OCI-LY1 (cell line): Measurements from ENCODE around the gene HLCS.

ENCODE experiments used
- H2AFZ ChIP-seq: fragments of 200-600 bp; sonication (generic), shearing (Covaris generic); 2 replicates; pipeline ENCODE4 v1.6.0; 2014; ENCODE audit warnings: antibody characterized with exemption, mild to moderate bottlenecking, low read length
- H3F3A ChIP-seq: fragments of 200-600 bp; sonication (generic), shearing (Covaris generic); 2 replicates; pipeline ENCODE4 v1.6.0; 2014; ENCODE audit warnings: mild to moderate bottlenecking, antibody characterized with exemption, low read length, moderate library complexity; ENCODE audit not compliant: insufficient read depth
- H3K27ac ChIP-seq: fragments of 200-600 bp; sonication (generic); 2 replicates; pipeline ENCODE4 v1.5.1; 2014; ENCODE audit warnings: low read length, mixed run types, mild to moderate bottlenecking, low read depth; ENCODE audit not compliant: poor library complexity, severe bottlenecking
- H3K27me3 ChIP-seq: fragments of 200-600 bp; sonication (generic); 2 replicates; pipeline ENCODE4 v1.6.0; 2014; ENCODE audit warnings: antibody characterized with exemption, mild to moderate bottlenecking, low read length, moderate library complexity; ENCODE audit not compliant: insufficient read depth
- H3K36me3 ChIP-seq: fragments of 200-600 bp; sonication (generic); 2 replicates; pipeline ENCODE4 v1.6.1; 2014; ENCODE audit warnings: mild to moderate bottlenecking, antibody characterized with exemption, low read length, moderate library complexity, mixed read lengths; ENCODE audit not compliant: insufficient read depth
- H3K4me1 ChIP-seq: fragments of 200-600 bp; sonication (generic); 2 replicates; pipeline ENCODE4 v1.5.1; 2014; ENCODE audit warnings: mild to moderate bottlenecking, low read length, moderate library complexity; ENCODE audit not compliant: insufficient read depth, severe bottlenecking
- H3K4me2 ChIP-seq: fragments of 200-600 bp; sonication (generic), shearing (Covaris generic); 2 replicates; pipeline ENCODE4 v1.6.1; 2014; ENCODE audit warnings: low read length
- H3K4me3 ChIP-seq: fragments of 200-600 bp; sonication (generic); 2 replicates; pipeline ENCODE4 v1.5.1; 2014; ENCODE audit warnings: low read length, low read depth, mild to moderate bottlenecking, mixed read lengths; ENCODE audit not compliant: poor library complexity, severe bottlenecking
- H3K79me2 ChIP-seq: fragments of 200-600 bp; shearing (Covaris generic); 2 replicates; pipeline ENCODE4 v1.6.1; 2016; ENCODE audit warnings: mixed run types, low read length, mixed read lengths; ENCODE audit not compliant: insufficient read depth
- H3K9ac ChIP-seq: fragments of 200-600 bp; sonication (generic), shearing (Covaris generic); 2 replicates; pipeline ENCODE4 v1.6.1; 2014; ENCODE audit warnings: mild to moderate bottlenecking, low read length, mixed read lengths
- H3K9me2 ChIP-seq: fragments of 200-600 bp; sonication (generic), shearing (Covaris generic); 2 replicates; pipeline ENCODE4 v1.6.1; 2014; ENCODE audit warnings: low read depth, mild to moderate bottlenecking, low read length, mixed read lengths
- H3K9me3 ChIP-seq: fragments of 200-600 bp; shearing (Covaris generic); 2 replicates; pipeline ENCODE4 v1.6.1; 2014; ENCODE audit warnings: low read length, mixed read lengths
- H4K20me1 ChIP-seq: fragments of 200-600 bp; sonication (generic), shearing (Covaris generic); 2 replicates; pipeline ENCODE4 v1.6.0; 2016; ENCODE audit warnings: mild to moderate bottlenecking, low read length; ENCODE audit not compliant: insufficient read depth
- EZH2 ChIP-seq: fragments of 200-600 bp; sonication (generic), shearing (Covaris generic); IDR thresholded peaks from 2 replicates; pipeline ENCODE4 v1.8.0; 2017; ENCODE audit warnings: borderline replicate concordance, mixed run types, mild to moderate bottlenecking, antibody characterized with exemption, low read length, moderate library complexity, mixed read lengths
- TF ChIP-seq, protein P1 (sequence below): fragments of 200-600 bp; sonication (generic), shearing (Covaris generic); IDR thresholded peaks from 2 replicates; pipeline ENCODE4 v1.5.1; 2017; ENCODE audit warnings: mild to moderate bottlenecking, antibody characterized with exemption, low read length, moderate library complexity, mixed read lengths

HLCS gene

DNA sequence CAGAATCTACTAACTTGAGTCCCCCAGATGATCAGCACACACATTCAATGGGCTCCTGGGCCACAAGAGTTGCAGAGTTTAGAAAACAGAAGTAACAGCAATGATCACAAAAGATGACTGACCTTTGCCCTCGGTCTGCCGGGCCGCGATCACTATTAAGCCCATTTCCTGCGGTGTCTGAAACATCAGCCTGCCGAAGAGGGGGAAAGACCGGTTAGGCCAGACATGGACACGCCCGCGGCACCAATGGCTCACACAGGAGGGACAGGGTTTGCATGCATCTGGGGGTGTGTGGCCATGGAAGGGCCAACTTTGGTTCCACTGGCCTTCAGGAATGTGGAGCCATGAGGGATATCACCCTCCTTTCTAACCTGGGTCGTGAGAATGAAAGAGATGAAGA lies 199.4 kb downstream of the HLCS start:
- H3K9ac ChIP-seq, result no peak overlapping the region
- H3K4me2 ChIP-seq, result no peak overlapping the region
- H3F3A ChIP-seq, result no peaks in the 10 kb centered on the region
- H2AFZ ChIP-seq, result no peak overlapping the region
- H3K9me3 ChIP-seq, result no peaks in the 10 kb centered on the region
- H3K36me3 ChIP-seq, result no peaks in the 10 kb centered on the region
- no peak overlapping the region for H3K27ac ChIP-seq
- no peaks in the 10 kb centered on the region for H3K27me3 ChIP-seq
- H3K9me2 ChIP-seq, result no peaks in the 10 kb centered on the region
- no peak overlapping the region for H3K4me3 ChIP-seq
- TF ChIP-seq EZH2, result no peak
- TF ChIP-seq, protein P1, sequence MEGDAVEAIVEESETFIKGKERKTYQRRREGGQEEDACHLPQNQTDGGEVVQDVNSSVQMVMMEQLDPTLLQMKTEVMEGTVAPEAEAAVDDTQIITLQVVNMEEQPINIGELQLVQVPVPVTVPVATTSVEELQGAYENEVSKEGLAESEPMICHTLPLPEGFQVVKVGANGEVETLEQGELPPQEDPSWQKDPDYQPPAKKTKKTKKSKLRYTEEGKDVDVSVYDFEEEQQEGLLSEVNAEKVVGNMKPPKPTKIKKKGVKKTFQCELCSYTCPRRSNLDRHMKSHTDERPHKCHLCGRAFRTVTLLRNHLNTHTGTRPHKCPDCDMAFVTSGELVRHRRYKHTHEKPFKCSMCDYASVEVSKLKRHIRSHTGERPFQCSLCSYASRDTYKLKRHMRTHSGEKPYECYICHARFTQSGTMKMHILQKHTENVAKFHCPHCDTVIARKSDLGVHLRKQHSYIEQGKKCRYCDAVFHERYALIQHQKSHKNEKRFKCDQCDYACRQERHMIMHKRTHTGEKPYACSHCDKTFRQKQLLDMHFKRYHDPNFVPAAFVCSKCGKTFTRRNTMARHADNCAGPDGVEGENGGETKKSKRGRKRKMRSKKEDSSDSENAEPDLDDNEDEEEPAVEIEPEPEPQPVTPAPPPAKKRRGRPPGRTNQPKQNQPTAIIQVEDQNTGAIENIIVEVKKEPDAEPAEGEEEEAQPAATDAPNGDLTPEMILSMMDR, result no peak
- H4K20me1 ChIP-seq, result no peaks in the 10 kb centered on the region
- no peaks in the 10 kb centered on the region for H3K79me2 ChIP-seq
- H3K4me1 ChIP-seq, result no peaks in the 10 kb centered on the region

DNA sequence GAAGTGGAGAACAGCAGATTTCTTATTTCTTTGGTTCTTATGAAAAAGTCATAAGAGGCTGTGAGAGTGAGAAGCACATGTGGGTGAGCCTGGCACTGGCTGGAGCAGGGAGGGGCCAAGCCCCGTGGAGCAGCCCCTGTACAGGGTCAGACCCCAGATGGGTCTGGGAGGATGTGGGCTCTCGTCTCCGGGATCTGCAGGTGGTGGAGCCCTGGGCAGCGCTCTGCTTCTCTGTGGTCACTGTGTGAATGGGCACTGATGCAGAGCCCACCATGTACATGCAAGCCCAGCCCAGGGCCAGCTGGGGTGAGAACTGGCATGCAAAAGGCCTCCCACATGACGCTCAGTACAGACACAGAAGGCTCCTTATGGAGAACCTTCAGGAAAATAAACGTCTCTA lies 200.0 kb downstream of the HLCS start:
- H3F3A ChIP-seq, result no peaks in the 10 kb centered on the region
- H3K9ac ChIP-seq, result no peak overlapping the region
- H3K9me2 ChIP-seq, result no peaks in the 10 kb centered on the region
- H3K36me3 ChIP-seq, result no peaks in the 10 kb centered on the region
- no peaks in the 10 kb centered on the region for H3K27me3 ChIP-seq
- no peak overlapping the region for H3K4me3 ChIP-seq
- no peaks in the 10 kb centered on the region for H4K20me1 ChIP-seq
- H3K4me1 ChIP-seq, result no peaks in the 10 kb centered on the region
- H2AFZ ChIP-seq, result no peak overlapping the region
- no peak overlapping the region for H3K27ac ChIP-seq
- no peak overlapping the region for H3K4me2 ChIP-seq
- no peaks in the 10 kb centered on the region for H3K9me3 ChIP-seq
- TF ChIP-seq EZH2, result no peak
- TF ChIP-seq, protein P1, result no peak
- H3K79me2 ChIP-seq, result no peaks in the 10 kb centered on the region

DNA sequence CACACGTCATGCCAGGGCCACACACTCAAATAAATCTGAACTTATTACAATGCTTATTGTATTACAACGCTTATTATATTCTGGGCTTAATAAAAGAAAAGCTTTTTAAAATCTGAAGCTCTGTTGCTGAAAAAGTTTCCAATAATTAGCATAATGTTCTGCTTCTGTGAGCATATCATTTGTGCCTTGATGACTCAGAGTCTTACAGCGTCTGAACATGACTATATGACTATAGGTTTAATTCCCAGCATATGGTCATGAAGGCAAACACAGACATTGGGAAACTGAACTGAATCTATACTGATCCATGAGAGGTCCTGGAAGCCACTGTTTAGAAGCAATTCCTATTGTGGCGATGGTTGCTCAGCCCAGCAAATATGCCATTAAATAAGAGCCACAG lies 201.2 kb downstream of the HLCS start:
- Histone ChIP-seq H3F3A (no peaks in the 10 kb centered on the region), H3K9me3 (no peaks in the 10 kb centered on the region), H3K36me3 (no peaks in the 10 kb centered on the region), H3K9ac (no peak overlapping the region), H3K4me1 (no peaks in the 10 kb centered on the region), H3K4me2 (no peak overlapping the region), H3K27ac (no peak overlapping the region), H3K4me3 (no peak overlapping the region), H2AFZ (no peak overlapping the region), H3K27me3 (no peaks in the 10 kb centered on the region), H4K20me1 (no peaks in the 10 kb centered on the region), H3K9me2 (no peaks in the 10 kb centered on the region), H3K79me2 (no peaks in the 10 kb centered on the region)
- TF ChIP-seq, protein P1, result no peak
- TF ChIP-seq EZH2, result no peak
